MM.1S (cell line): ENCODE measurements around the gene CREB5.

ENCODE experiments used
- CTCF ChIP-seq: fragments of 300-600 bp; sonication (generic); IDR thresholded peaks from 2 replicates; pipeline ENCODE4 v1.5.1; 2016; ENCODE audit warnings: antibody characterized with exemption, low read length, mixed read lengths
- EZH2 ChIP-seq: fragments of 300-600 bp; sonication (generic); optimal IDR thresholded peaks from 2 replicates; pipeline ENCODE3; 2017; ENCODE audit warnings: low read depth, mild to moderate bottlenecking, antibody characterized with exemption, low read length, mixed read lengths
- EZH2phosphoT487 ChIP-seq: fragments of 300-600 bp; sonication (generic); IDR thresholded peaks from 2 replicates; pipeline ENCODE4 v1.6.1; 2018; ENCODE audit warnings: antibody characterized with exemption, low read length

- TF ChIP-seq CTCF = no peak
- no peak for TF ChIP-seq EZH2
- no peak for TF ChIP-seq EZH2phosphoT487
Measured at GRCh38 chr7:28738412-28738811, 326.1 kb downstream of the CREB5 start.
